ENCODE data around the gene USP7.
"Not testable (repeated sequence)": the region's sequence is repeated elsewhere in the genome, so short reads cannot be mapped to it uniquely, and the experiment has no call there.

USP7 gene

GRCh38 chr16:8894736-8895334 lies 68.9 kb downstream of the USP7 start:
- DNase-seq, result no peak

GRCh38 chr16:8893976-8894690 lies 69.6 kb downstream of the USP7 start:
- DNase-seq, result no peak

- no peak for DNase-seq
Measured at GRCh38 chr16:8893426-8893825, 70.3 kb downstream of the USP7 start.

GRCh38 chr16:8892101-8892575 lies 71.6 kb downstream of the USP7 start:
- DNase-seq, result no peak

GRCh38 chr16:8890549-8890921 lies 73.2 kb downstream of the USP7 start:
- DNase-seq, result no peak

GRCh38 chr16:8889893-8890548 lies 73.7 kb downstream of the USP7 start:
- DNase-seq, result no peak

GRCh38 chr16:8888951-8889892 lies 74.5 kb downstream of the USP7 start:
- DNase-seq, result no peak

GRCh38 chr16:8887952-8888560 lies 75.7 kb downstream of the USP7 start:
- no peak for DNase-seq

GRCh38 chr16:8887431-8887765 lies 76.3 kb downstream of the USP7 start:
- DNase-seq, result no peak

- DNase-seq, result no peak
Measured at GRCh38 chr16:8886593-8887430, 76.9 kb downstream of the USP7 start.

GRCh38 chr16:8885674-8886592 lies 77.8 kb downstream of the USP7 start:
- DNase-seq, result no peak

- DNase-seq, result no peak
Measured at GRCh38 chr16:8882725-8883377, 80.9 kb downstream of the USP7 start.

- no peak for DNase-seq
Measured at GRCh38 chr16:8882041-8882617, 81.6 kb downstream of the USP7 start, which contains the start of gene LITAFD. Gene LITAFD, plus strand, starts transcription at chr16:8882351. Its CDS starts 2,005 bp downstream, at chr16:8884356.

- no peak for DNase-seq
Measured at GRCh38 chr16:8880839-8881510, 82.7 kb downstream of the USP7 start.

GRCh38 chr16:8878523-8878911 lies 85.2 kb downstream of the USP7 start:
- DNase-seq, result no peak

- DNase-seq, result no peak
Measured at GRCh38 chr16:8877894-8878522, 85.7 kb downstream of the USP7 start.

- DNase-seq, result not testable (repeated sequence)
Measured at GRCh38 chr16:8875317-8875716, 88.4 kb downstream of the USP7 start.

GRCh38 chr16:8874388-8874787 lies 89.3 kb downstream of the USP7 start:
- no peak for DNase-seq

GRCh38 chr16:8873866-8874195 lies 89.9 kb downstream of the USP7 start:
- not testable (repeated sequence) for DNase-seq
